AG08395 (cell line): ENCODE results near the gene ATP5F1D.
A peak's percentile ranks its signal among the peaks of the same experiment; 100 is the strongest.

ENCODE experiments used
- DNase-seq: peaks from one replicate; pipeline ENCODE4 v3.0.0; 2012; ENCODE audit warnings: mixed read lengths, low spot score

Gene ATP5F1D

DNA sequence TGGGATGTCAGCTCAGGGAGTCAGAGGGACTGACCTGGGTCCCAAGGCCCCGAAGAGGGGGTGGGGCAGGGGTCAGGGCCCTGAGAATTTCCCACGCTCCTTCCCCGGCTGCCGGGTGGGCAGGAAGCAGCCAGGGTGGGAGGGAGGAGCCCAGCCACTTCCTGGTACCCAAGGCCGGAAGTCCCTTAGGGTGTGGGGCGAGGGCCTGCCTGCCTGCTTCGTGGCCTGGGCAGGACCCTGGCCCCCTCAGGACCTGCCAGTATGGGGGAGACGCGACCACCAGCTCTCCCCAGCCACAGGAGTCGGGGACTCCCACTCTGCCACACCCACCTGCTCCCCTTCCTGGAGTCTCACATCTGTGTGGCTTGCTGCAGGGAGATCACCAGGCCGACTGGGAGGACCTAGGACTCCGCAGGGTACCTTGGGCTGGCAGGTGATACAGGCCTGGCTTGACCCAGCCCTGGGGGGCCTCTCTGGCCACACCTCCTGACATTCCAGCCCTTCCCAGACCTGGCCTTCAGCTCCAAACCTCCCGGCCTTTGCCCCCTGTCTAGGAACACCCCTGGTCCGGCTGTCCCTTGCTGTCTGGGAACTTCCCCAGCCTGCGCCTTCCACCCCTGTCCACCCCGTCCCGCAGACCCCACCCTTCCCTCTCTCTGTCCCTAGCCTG lies 17.8 kb downstream of the ATP5F1D start:
- no peak for DNase-seq

DNA sequence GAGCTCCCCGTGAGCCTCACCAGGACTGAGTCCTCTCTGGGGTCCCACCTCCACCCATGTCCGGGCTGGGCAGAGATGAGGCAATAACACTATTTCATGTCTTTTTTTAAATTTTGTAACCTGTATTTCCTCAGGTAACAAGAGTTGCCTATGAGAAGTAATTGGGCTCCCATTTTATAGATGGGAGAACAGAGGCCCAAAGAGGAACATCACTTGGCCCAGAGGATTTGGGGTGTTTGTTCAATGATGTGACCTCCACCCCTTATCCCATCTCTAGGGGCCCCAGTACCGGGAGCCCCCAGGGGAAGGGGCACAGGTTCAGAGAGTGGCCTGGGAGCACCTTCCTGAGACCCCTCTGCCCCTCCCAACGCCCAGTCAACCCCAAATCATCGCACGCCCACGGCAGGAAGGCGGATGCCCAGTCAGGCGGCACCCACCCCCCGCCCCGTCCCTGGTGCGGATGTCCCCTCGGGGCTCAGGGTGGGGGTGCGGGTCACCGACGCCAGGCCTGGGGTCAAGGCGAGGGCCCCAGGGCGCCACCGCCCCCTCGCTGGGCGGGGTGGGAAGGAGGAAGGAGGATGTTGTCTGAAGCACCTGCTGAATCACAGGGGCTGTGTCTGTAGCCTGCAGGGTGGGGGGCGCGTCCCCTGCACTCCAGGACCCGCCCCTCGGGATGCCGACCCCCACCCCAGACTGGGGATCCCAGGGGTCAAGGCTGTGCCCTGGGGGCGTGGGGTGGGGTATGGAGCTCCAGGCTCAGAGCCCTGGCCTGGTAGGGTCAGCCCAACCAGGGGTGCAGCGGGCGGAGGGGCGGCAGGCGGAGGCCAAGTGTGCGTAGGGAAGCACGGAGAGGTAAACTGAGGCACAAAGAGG lies 18.6 kb downstream of the ATP5F1D start:
- no peak for DNase-seq

- peak; percentile 95 for DNase-seq
These were observed 19.4 kb downstream of the ATP5F1D start for GRCh38 chr19:1260749-1261537.

- DNase-seq, result no peak
These were observed 19.9 kb downstream of the ATP5F1D start for GRCh38 chr19:1261538-1261797.

DNA sequence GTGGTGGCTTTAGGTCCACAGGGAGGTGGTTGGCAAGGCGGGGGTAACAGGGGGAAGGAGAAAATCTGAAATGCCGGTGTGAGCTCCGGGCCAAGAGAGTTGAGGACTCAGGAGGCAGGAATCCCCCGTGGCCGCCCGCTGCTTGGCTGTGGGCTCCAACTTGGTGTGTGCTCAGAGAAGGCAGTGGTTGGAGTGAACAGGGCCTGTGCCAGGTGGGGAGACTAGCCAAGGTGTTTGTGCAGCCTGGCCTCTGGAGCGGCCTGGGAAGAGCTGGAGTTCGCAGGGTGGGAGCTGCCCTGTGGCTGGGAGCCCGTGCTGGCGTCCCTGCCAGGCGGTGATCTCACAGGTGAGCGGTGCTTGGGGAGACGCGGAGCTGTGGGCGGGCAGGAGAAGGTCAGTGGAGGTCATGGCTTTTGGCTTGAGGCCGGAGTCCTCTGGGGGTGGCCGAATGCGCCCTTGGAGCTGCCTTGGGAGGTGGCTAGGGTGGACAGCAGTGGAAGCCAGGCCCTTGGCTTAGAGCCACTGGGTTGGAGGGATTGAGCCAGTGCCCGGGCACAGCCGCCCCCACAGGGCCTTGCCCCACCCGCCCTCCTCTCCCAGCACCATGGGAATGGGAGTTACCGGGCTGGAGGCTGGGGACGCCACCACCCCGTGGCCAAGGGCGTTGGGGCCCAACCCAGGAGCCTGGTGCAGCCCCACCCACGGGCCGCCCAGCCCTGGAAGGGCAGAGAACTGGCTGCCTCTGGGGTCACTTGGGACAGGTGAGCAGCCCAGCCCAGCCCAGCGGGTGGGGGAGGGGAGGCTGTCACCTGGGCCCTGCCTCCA lies 20.5 kb downstream of the ATP5F1D start:
- DNase-seq, result no peak

DNA sequence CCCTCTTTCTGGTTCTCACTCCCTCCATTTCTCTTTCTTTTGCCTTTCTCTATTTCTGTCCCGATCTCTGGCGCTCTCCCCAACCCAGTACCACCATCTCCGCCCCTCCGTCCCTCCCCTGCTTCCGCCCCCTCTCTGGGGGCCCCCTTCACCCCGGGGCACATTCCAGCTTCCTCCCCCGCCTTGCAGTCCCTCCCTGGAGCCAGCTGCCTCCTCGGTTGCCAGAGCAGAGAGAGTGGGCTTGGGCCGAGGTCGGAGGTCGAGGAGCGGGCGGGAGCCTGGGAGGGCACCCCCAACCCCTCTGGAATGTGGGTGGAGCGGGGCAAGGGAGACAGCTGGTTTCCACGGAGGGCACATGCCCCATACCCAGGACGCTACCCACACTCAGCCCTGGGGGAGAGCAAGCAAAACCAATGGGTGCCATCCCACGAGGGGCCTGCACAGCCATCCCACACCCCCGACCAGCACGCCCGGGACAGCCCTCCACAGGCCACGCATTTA lies 21.1 kb downstream of the ATP5F1D start:
- no peak for DNase-seq

- no peak for DNase-seq
These were observed 21.6 kb downstream of the ATP5F1D start for GRCh38 chr19:1263188-1263587.

DNA sequence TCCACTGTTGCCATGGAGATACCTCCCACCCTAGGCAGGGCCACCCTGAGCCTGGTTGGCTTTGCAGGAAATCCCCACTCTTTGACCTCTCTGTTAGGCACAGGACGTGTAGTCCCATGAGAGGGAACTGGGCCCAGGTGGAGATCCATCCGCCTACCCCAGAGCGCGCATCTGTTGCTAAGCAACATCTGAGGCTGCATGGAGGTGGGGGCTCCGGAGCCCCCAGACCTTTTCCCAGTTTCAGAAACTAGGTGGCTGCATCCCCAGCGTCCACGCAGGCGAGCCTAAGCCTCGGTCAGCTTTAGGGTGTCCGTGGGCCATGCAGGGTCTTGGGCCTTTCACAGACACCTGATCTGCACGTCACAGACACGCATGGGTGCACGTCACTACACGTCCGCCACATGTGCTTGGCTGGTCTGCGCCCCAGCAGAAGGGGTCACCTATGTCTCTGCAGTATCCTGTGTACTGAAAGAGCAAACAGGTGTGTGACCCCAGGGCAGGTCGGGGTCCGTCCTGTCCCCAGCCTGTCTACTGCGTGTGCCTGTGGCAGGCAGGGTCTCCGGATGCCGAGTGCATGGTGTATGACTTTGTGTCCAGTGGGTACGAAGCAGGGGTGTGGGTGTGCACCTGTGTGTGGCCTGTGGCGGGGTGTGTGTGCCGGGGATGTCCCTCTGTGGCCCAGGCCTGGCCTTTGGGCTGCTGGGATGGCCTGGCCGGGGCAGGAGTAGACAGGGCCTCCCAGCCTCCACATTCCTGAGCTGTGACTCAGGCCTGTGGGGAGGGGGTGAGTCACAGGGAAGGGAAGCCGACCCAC lies 23.5 kb downstream of the ATP5F1D start:
- peak; percentile 85 for DNase-seq

DNA sequence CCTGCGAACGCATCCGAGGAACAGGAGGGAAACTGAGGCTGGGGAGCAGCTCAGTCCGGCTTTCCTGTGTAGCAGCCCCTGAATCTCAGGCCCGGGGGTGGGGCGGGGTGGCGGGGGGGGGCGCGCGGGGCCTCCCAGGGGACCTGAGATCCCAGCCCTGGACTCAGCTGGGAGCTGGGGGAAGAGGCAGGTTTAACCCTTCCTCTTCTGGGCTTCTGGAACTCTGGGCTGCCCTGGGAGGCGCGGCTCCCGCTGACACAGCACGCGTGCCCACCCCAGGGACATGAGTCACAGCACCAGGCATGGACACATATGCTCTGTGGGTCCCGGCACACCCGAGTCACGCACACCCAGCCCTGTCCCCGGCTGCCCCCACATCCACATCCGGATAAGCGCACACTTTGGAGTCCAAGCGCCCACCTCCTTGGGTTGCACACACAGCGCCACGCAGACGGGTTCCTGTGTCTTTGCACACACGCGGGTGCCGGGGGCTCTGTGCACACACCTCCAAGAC lies 24.1 kb downstream of the ATP5F1D start:
- peak; percentile 79 for DNase-seq

- peak; percentile 90 for DNase-seq
These were observed 24.8 kb downstream of the ATP5F1D start for GRCh38 chr19:1266129-1266915.

DNA sequence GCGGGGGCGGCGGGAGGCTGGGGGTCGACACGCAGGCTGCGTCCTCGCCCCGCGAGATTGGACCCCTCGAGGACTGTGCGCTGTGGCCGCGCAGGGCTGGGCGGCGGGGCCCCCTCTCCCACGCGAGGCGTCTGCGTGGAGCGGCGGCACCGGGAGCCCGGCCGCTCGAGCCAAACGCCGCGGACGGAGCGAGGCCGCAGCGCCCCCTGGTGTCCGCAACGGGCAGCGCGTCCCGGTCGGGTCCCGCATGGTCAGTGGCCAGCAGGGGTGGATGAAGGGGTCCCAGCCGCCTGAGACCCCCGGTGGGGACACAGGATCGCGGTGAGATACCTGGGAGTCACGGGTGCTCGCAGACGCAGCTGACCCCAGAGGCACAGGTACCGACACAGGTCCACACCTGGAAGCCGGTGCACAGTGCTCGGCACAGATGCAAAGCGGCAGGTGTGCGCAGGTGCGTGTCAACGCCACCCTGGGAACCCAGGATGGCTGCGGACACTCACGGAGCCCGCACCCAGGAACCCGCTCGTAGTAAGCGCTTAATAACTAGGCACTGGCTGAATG lies 25.4 kb downstream of the ATP5F1D start:
- DNase-seq, result peak; percentile 56

- DNase-seq, result no peak
These were observed 26.1 kb downstream of the ATP5F1D start for GRCh38 chr19:1267477-1268225.

GRCh38 chr19:1268226-1269064 lies 26.9 kb downstream of the ATP5F1D start:
- DNase-seq, result no peak

DNA sequence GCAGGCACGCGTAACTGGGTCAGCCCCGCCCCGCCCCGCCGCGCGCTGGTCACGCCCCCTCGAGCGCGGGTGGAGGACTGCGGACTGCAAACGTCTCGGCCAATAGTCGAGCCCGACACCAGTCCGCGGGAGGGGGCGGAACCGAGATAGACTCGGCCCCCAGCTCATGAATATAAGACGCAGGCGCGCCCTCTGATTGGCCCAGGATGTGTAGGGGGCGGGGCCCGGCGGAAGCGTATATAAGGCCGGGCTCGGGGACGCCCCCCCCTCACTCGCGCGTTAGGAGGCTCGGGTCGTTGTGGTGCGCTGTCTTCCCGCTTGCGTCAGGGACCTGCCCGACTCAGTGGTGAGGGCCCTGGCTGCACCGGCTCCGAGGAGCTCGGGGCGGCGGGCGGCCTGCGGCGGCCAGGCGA lies 27.5 kb downstream of the ATP5F1D start, which contains the start of gene CIRBP:
CIRBP (plus strand) TSS at position 268 of the 413 bp plus-strand sequence. CDS start 1,602 bp downstream, outside the sequence.
- DNase-seq, result peak; percentile 98

- DNase-seq, result peak; percentile 89
These were observed 28.1 kb downstream of the ATP5F1D start for GRCh38 chr19:1269478-1270212.

DNA sequence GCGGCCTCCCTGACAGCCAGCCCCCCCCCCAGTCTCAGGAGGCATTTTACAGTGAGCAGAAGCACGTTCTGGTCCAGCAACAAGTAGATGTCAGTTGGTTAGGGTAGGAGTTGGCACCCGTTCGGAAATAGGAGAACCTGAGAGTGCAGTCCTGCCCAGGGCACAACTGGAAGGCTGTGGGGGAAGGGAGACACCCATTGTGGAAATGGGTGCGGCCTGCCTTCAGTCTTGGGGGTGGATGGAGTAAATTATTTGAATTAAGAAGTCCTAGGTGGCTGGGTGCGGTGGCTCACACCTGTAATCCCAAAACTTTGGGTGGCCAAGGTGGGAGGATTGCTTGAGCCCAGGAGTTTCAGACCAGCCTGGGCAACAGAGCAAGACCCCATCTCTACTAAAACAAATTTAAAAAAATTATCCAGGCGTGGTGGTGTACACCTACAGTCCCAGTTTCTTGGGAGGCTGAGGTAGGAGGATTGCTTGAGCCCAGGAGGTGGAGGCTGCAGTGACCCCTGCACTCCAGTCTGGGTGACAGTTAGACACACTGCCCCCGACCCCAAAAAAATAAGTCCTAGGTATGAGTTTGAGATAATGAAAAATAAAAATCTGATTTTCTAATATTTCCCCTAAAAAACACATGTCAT lies 28.8 kb downstream of the ATP5F1D start:
- no peak for DNase-seq
